ENCODE results near the gene PITX2. TPM values are rescaled to one million over a fixed set of nuclear protein-coding genes. Genes with fewer than 3 reads are reported as not detected.
A peak's percentile ranks its signal among the peaks of the same experiment; 100 is the strongest.

The PITX2 gene
- total RNA-seq, 1 donor from 2014 or later, result not detected

DNA sequence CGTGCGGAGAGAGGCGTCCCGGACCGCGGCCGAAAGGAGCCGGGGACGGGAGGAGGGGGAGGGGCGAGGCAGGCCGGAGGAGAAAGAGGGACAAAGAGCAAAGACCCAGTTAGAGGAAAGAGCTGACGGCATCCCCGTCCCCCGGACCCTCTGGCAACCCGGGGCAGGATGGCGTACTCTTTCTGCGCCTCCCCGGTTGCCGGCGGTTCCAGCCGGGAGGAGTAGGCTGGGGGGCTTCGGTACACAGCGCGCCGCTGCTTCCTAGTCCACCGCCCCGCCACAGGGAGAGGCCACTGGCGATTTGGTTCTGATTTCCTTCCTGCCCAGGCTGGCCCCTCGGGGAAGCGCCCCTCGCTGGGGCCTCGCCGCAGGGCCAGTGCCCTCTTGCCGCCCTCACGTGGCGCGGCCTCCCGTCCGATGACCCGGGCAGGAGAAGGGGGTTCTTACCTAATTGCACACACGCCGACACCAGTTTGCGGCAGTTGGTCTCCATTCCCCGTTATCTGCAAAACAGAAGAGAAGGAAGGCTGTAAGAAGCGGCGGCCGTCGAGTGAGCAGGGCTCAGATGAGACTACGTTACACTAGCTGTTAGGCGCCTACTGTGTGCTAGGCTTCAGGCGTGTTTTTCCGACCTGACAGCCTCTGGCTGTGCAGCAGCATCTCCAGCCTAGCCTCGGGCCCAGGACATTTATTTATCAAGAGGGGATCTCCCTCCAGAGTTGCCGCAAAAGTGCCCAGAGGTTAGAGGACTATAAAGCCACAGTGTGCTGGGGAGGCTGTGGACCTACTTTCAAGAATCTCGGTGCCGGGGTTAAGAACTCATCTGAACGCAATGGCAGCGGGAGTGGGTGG lies 9.9 kb upstream of the PITX2 start:
- peaks cover 93% of the 10 kb centered on the region for H3K27me3 Mint-ChIP-seq (ENCODE audit: unreplicated experiment)
- H3K4me3 Mint-ChIP-seq (ENCODE audit: unreplicated experiment), result peak overlapping the region; percentile 71
- H3K27ac Mint-ChIP-seq (ENCODE audit: unreplicated experiment), result no peak overlapping the region
- H3K9me3 Mint-ChIP-seq (ENCODE audit: unreplicated experiment), result no peaks in the 10 kb centered on the region
- TF ChIP-seq, protein P1, sequence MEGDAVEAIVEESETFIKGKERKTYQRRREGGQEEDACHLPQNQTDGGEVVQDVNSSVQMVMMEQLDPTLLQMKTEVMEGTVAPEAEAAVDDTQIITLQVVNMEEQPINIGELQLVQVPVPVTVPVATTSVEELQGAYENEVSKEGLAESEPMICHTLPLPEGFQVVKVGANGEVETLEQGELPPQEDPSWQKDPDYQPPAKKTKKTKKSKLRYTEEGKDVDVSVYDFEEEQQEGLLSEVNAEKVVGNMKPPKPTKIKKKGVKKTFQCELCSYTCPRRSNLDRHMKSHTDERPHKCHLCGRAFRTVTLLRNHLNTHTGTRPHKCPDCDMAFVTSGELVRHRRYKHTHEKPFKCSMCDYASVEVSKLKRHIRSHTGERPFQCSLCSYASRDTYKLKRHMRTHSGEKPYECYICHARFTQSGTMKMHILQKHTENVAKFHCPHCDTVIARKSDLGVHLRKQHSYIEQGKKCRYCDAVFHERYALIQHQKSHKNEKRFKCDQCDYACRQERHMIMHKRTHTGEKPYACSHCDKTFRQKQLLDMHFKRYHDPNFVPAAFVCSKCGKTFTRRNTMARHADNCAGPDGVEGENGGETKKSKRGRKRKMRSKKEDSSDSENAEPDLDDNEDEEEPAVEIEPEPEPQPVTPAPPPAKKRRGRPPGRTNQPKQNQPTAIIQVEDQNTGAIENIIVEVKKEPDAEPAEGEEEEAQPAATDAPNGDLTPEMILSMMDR (IDR thresholded peaks at IDR 0.05), result no peak
- DNase-seq (ENCODE audit: extremely low spot score, unreplicated experiment), result no peak
- H3K36me3 Mint-ChIP-seq (ENCODE audit: unreplicated experiment), result peaks cover 2% of the 10 kb centered on the region
- peaks cover 39% of the 10 kb centered on the region for H3K4me1 Mint-ChIP-seq (ENCODE audit: unreplicated experiment)

GRCh38 chr4:110631584-110632505 lies 9.0 kb upstream of the PITX2 start:
- TF ChIP-seq, protein P1 (IDR thresholded peaks at IDR 0.05), result peak; percentile 67
- H3K27ac Mint-ChIP-seq (ENCODE audit: unreplicated experiment), result no peak overlapping the region
- H3K36me3 Mint-ChIP-seq (ENCODE audit: unreplicated experiment), result peaks cover 2% of the 10 kb centered on the region
- DNase-seq (ENCODE audit: extremely low spot score, unreplicated experiment), result no peak
- peak overlapping the region; percentile 71 for H3K4me3 Mint-ChIP-seq (ENCODE audit: unreplicated experiment)
- H3K9me3 Mint-ChIP-seq (ENCODE audit: unreplicated experiment), result no peaks in the 10 kb centered on the region
- H3K27me3 Mint-ChIP-seq (ENCODE audit: unreplicated experiment), result peaks cover 93% of the 10 kb centered on the region
- peaks cover 32% of the 10 kb centered on the region for H3K4me1 Mint-ChIP-seq (ENCODE audit: unreplicated experiment)

GRCh38 chr4:110630688-110631402 lies 8.0 kb upstream of the PITX2 start:
- DNase-seq (ENCODE audit: extremely low spot score, unreplicated experiment), result no peak
- Mint-ChIP-seq H3K27ac (ENCODE audit: unreplicated experiment) (no peak overlapping the region), H3K4me1 (ENCODE audit: unreplicated experiment) (peaks cover 24% of the 10 kb centered on the region), H3K4me3 (ENCODE audit: unreplicated experiment) (no peak overlapping the region), H3K9me3 (ENCODE audit: unreplicated experiment) (no peaks in the 10 kb centered on the region), H3K36me3 (ENCODE audit: unreplicated experiment) (peaks cover 2% of the 10 kb centered on the region), H3K27me3 (ENCODE audit: unreplicated experiment) (peaks cover 93% of the 10 kb centered on the region)
- TF ChIP-seq, protein P1 (IDR thresholded peaks at IDR 0.05), result no peak

DNA sequence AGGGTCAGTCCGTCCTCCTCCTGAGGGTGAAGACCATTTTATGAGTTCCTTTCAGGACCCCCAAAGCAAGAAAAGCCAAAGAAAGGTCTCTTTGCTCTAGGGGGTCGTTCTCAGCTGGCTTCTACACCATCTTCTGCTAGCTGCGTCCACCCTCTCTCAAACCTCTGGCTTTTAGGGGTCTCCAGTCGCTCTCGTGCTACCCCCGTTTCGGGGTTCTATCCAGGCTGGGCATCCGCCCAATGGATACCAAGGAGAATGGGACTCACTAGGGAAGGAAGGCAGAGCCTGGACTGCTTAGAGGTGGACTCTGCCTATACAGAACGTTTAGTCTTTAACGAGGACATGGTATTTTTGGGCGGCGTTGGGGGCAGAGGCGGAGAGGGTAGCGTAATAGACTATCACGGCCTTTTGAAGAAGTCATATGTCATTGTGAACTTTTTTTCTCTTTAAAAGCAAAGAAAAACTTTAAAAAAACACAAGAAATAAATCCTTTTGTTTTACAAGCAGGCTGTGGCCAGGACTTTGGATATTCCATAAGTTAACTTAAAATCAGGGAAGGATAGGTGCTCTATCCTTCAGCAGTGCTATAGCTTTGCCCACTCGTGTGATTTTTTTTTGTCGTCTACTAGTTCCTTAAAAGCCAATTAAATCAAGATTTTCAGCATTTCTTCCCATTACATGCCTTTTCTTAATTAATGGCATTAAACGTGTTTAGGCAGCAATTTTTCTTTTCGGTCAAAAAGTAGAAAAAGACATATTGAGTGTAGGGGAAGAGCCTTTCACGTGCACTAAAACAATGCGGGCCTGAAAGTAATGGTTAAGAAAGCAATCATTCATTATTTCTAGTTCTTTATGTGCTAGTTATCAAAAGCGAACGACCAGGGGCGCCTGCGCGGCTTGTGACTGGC lies 7.2 kb upstream of the PITX2 start:
- H3K27me3 Mint-ChIP-seq (ENCODE audit: unreplicated experiment), result peaks cover 95% of the 10 kb centered on the region
- no peak for DNase-seq (ENCODE audit: extremely low spot score, unreplicated experiment)
- no peaks in the 10 kb centered on the region for H3K9me3 Mint-ChIP-seq (ENCODE audit: unreplicated experiment)
- no peak overlapping the region for H3K27ac Mint-ChIP-seq (ENCODE audit: unreplicated experiment)
- H3K4me3 Mint-ChIP-seq (ENCODE audit: unreplicated experiment), result no peak overlapping the region
- H3K4me1 Mint-ChIP-seq (ENCODE audit: unreplicated experiment), result peaks cover 24% of the 10 kb centered on the region
- peaks cover 2% of the 10 kb centered on the region for H3K36me3 Mint-ChIP-seq (ENCODE audit: unreplicated experiment)
- TF ChIP-seq, protein P1 (IDR thresholded peaks at IDR 0.05), result no peak

Data from osteocyte (in vitro differentiated cells).